HepG2 (cell line): ENCODE results near the gene PSRC1. TPM values are rescaled to one million over a fixed set of nuclear protein-coding genes. Genes with fewer than 3 reads are reported as not detected.

Experiments used
- ARNTL ChIP-seq: sonication (generic); formaldehyde crosslinking; IDR thresholded peaks from 2 replicates; pipeline ENCODE4 v1.4.0; 2020; ENCODE audit warnings: mild to moderate bottlenecking, missing genetic modification reagents
- FLYWCH1 ChIP-seq: sonication (generic); formaldehyde crosslinking; IDR thresholded peaks from 2 replicates; pipeline ENCODE4 v1.8.1; 2023; ENCODE audit warnings: mild to moderate bottlenecking, missing genetic modification reagents
- JUND ChIP-seq: sonication (generic); formaldehyde crosslinking; IDR thresholded peaks from 2 replicates; pipeline ENCODE4 v1.8.0; 2022; ENCODE audit warnings: mild to moderate bottlenecking, missing genetic modification reagents
- RFX1 ChIP-seq: fragments of 450-650 bp; IDR thresholded peaks from 2 replicates; pipeline ENCODE4 v1.6.1; 2017
- SP2 ChIP-seq: sonication (generic); formaldehyde crosslinking; IDR thresholded peaks from 2 replicates; pipeline ENCODE4 v1.5.1; 2020; ENCODE audit warnings: mild to moderate bottlenecking, missing genetic modification reagents
- WIZ ChIP-seq: sonication (generic); formaldehyde crosslinking; IDR thresholded peaks from 2 replicates; pipeline ENCODE4 v1.5.1; 2020; ENCODE audit warnings: mild to moderate bottlenecking, missing genetic modification reagents
- ZFP90 ChIP-seq: sonication (generic); formaldehyde crosslinking; IDR thresholded peaks from 2 replicates; pipeline ENCODE4 v1.8.0; 2022; ENCODE audit warnings: missing genetic modification reagents, mild to moderate bottlenecking, inconsistent platforms, borderline replicate concordance
- ZNF558 ChIP-seq: sonication (generic); formaldehyde crosslinking; IDR thresholded peaks from 2 replicates; pipeline ENCODE4 v1.9.0; 2022; ENCODE audit warnings: mild to moderate bottlenecking, missing genetic modification reagents, borderline replicate concordance
- ZNF609 ChIP-seq: sonication (generic); formaldehyde crosslinking; IDR thresholded peaks from 2 replicates; pipeline ENCODE4 v1.4.0; 2020; ENCODE audit warnings: mild to moderate bottlenecking, missing genetic modification reagents, borderline replicate concordance
- ZNF770 ChIP-seq: sonication (generic); formaldehyde crosslinking; IDR thresholded peaks from 2 replicates; pipeline ENCODE4 v1.5.0; 2020; ENCODE audit warnings: mild to moderate bottlenecking, missing genetic modification reagents
- polyA plus RNA-seq, 8 experiments: library from polyadenylated mRNA; depleted of rRNA in 3 of 8; stranded (reverse) in 7 of 8; unstranded in 1 of 8; fragments of >200 nt; fragmentation: Illumina TruSeq in 4 of 8; extraction: Trizol in 4 of 8; gene quantifications; 2 replicates each; pipeline versions ENCODE4 v1.2.1 to v1.2.3, GENCODE V29; 2011 to 2016; ENCODE audit warnings: low read depth in 4 of 8, missing spikeins in 1 of 8, mixed read lengths in 1 of 8; ENCODE audit not compliant: insufficient read depth in 1 of 8
- total RNA-seq, 5 experiments: library from RNA; depleted of rRNA; stranded (reverse); fragments of >200 nt; fragmentation: Illumina TruSeq; extraction: Trizol; gene quantifications; 2 replicates each; pipeline ENCODE4 v1.2.3, GENCODE V29; 2016; ENCODE audit warnings: low read depth in 1 of 5
- TF ChIP-seq, protein P1 (sequence below): sonication (generic); formaldehyde crosslinking; IDR thresholded peaks from 2 replicates; pipeline ENCODE4 v1.4.0; 2020; ENCODE audit warnings: missing genetic modification reagents
- TF ChIP-seq, protein P2 (sequence below): sonication (generic); formaldehyde crosslinking; IDR thresholded peaks from 2 replicates; pipeline ENCODE4 v1.5.0; 2020; ENCODE audit warnings: mild to moderate bottlenecking, missing genetic modification reagents
- TF ChIP-seq, protein P3 (sequence below): sonication (generic); formaldehyde crosslinking; IDR thresholded peaks from 2 replicates; pipeline ENCODE4 v1.4.0; 2020; ENCODE audit warnings: mild to moderate bottlenecking, low read depth, missing genetic modification reagents

Gene PSRC1
- total and polyA plus RNA-seq, 2 of the 13 experiments (the other 11 are each of a cell fraction or from before 2014, with no cell fraction given): 28.6 to 30.3 TPM

DNA sequence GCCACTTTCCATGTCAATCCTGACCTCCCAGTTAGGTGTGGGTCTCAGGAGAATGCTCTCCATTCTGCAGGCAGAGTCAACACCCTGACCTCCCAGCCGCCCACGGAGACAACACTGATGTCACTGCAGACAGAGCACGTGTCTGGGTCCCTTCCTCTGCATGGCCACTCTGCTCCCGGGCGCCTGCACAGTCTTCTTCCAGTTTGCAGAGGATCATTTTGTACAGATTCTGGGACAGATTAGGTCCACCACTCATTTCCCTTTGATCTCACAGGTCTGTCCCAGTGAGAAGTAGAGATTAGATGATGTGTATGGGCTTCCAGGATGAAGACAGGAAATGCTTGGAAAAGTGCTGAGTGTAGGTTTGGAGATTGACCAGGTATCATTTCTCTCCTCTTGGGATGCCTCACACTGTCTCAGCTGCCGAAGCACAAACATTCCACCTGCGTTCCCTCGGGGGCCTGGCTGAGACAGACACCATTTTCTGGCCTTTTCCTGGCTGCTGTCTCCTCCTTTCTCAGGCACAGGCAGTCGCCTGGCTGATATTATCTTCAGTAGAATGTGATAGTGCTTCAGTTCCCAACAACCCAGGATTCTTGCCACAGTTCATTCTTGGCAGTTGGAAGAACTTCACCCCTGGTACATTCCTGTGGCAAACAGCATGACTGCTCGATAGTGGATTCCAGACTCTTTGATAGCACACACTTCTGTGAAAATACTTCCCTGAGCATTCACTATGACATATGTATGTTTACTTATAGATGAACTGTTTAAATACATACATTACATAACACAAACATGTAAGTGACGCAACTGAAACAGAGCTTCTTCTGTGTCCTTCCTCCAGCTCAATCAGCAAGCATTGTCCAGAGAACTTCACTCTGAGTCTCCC, 16.0 kb upstream of the PSRC1 start (continued):
- TF ChIP-seq, protein P1, sequence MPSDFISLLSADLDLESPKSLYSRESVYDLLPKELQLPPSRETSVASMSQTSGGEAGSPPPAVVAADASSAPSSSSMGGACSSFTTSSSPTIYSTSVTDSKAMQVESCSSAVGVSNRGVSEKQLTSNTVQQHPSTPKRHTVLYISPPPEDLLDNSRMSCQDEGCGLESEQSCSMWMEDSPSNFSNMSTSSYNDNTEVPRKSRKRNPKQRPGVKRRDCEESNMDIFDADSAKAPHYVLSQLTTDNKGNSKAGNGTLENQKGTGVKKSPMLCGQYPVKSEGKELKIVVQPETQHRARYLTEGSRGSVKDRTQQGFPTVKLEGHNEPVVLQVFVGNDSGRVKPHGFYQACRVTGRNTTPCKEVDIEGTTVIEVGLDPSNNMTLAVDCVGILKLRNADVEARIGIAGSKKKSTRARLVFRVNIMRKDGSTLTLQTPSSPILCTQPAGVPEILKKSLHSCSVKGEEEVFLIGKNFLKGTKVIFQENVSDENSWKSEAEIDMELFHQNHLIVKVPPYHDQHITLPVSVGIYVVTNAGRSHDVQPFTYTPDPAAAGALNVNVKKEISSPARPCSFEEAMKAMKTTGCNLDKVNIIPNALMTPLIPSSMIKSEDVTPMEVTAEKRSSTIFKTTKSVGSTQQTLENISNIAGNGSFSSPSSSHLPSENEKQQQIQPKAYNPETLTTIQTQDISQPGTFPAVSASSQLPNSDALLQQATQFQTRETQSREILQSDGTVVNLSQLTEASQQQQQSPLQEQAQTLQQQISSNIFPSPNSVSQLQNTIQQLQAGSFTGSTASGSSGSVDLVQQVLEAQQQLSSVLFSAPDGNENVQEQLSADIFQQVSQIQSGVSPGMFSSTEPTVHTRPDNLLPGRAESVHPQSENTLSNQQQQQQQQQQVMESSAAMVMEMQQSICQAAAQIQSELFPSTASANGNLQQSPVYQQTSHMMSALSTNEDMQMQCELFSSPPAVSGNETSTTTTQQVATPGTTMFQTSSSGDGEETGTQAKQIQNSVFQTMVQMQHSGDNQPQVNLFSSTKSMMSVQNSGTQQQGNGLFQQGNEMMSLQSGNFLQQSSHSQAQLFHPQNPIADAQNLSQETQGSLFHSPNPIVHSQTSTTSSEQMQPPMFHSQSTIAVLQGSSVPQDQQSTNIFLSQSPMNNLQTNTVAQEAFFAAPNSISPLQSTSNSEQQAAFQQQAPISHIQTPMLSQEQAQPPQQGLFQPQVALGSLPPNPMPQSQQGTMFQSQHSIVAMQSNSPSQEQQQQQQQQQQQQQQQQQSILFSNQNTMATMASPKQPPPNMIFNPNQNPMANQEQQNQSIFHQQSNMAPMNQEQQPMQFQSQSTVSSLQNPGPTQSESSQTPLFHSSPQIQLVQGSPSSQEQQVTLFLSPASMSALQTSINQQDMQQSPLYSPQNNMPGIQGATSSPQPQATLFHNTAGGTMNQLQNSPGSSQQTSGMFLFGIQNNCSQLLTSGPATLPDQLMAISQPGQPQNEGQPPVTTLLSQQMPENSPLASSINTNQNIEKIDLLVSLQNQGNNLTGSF (CRISPR knock-in tag): no peak
- TF ChIP-seq JUND (CRISPR knock-in tag): peak; percentile 64; the same call in 1 of the 2 replicates
- TF ChIP-seq SP2 (CRISPR knock-in tag): no peak
- TF ChIP-seq, protein P2, sequence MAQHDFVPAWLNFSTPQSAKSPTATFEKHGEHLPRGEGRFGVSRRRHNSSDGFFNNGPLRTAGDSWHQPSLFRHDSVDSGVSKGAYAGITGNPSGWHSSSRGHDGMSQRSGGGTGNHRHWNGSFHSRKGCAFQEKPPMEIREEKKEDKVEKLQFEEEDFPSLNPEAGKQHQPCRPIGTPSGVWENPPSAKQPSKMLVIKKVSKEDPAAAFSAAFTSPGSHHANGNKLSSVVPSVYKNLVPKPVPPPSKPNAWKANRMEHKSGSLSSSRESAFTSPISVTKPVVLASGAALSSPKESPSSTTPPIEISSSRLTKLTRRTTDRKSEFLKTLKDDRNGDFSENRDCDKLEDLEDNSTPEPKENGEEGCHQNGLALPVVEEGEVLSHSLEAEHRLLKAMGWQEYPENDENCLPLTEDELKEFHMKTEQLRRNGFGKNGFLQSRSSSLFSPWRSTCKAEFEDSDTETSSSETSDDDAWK (CRISPR knock-in tag): no peak
- TF ChIP-seq ARNTL (CRISPR knock-in tag): peak; percentile 81; the same call in 1 of the 2 replicates
- TF ChIP-seq WIZ (CRISPR knock-in tag): no peak
- no peak for TF ChIP-seq ZNF770
- peak; percentile 67; the same call in 1 of the 2 replicates for TF ChIP-seq ZNF609 (CRISPR knock-in tag)
- 0 out of 2 replicates have a peak, but pooled peaks have one; percentile 54 for TF ChIP-seq ZFP90
- TF ChIP-seq RFX1: no peak
- TF ChIP-seq FLYWCH1 (CRISPR knock-in tag): peak; percentile 89; the same call in 1 of the 2 replicates
- no peak for TF ChIP-seq ZNF558
- TF ChIP-seq, protein P3, sequence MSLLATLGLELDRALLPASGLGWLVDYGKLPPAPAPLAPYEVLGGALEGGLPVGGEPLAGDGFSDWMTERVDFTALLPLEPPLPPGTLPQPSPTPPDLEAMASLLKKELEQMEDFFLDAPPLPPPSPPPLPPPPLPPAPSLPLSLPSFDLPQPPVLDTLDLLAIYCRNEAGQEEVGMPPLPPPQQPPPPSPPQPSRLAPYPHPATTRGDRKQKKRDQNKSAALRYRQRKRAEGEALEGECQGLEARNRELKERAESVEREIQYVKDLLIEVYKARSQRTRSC (CRISPR knock-in tag): no peak
